Airway epithelial cell (primary cell): ENCODE data around the gene TBC1D3B. TPM values are rescaled to one million over a fixed set of nuclear protein-coding genes. Genes with fewer than 3 reads are reported as not detected.

Experiments
- total RNA-seq: library from RNA; depleted of rRNA; stranded (reverse); fragments of >200 nt; gene quantifications from 2 replicates; pipeline ENCODE4 v1.2.3, GENCODE V29; 2015

The TBC1D3B gene
- 0.88 and 2.5 TPM in 2 replicates for total RNA-seq

GRCh38 chr17:36176536-36176935, at the start of gene TBC1D3B:
TSS of gene TBC1D3B (minus strand) at chr17:36176636. CDS start at chr17:36175050, 1,586 bp downstream.

DNA sequence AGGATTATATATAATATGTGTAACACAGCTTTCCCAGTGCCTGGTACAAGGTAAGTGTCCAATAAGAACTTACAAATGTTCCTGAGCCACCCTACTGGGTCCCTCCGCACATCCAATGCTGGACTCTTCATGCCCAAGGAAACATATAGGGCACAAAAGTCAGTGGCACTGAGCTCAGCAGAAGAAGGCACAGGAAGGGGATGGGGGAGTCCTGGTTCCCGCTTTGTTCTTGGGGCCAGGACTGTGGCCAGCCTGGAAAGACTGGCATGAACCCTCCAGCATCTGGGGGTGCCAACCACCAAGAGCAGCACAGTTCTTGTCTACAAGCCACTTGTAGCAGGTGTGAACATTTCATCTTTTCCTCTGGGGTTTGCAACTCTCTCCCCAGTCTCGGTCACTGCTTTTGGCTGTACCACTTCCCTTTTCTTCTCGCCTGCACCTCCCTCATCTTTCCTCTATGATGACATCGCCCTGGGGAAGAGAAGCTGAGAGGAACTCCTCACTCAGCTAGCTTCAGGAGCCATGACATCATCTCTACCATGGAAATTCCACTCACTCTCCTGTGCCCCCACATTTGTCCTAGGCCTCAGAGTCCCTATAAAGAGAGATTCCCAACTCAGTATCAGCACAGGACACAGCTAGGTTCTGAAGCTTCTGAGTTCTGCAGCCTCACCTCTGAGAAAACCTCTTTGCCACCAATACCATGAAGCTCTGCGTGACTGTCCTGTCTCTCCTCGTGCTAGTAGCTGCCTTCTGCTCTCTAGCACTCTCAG, 34.2 kb upstream of the TBC1D3B start, which contains the start of gene CCL4L2:
Gene CCL4L2, plus strand, starts transcription at position 625 of the 773 bp plus-strand sequence.

Other genes starting within 250 kb of the TBC1D3B start
- 3.1 and 4.6 TPM in 2 replicates for gene RDM1, start 245.9 kb downstream of the TBC1D3B start, total RNA-seq
- not detected in 2 replicates for gene LYZL6, start 232.9 kb downstream of the TBC1D3B start, total RNA-seq
- not detected in 2 replicates for gene CCL16, start 195.1 kb downstream of the TBC1D3B start, total RNA-seq
- gene CCL14, start 189.9 kb downstream of the TBC1D3B start, total RNA-seq = not detected in 2 replicates
- gene CCL15, start 175.1 kb downstream of the TBC1D3B start, total RNA-seq = not detected in 2 replicates
- not detected in 2 replicates for gene CCL23, start 158.7 kb downstream of the TBC1D3B start, total RNA-seq
- not detected in 2 replicates for gene CCL18, start 112.4 kb downstream of the TBC1D3B start, total RNA-seq
- gene CCL3, start 86.5 kb downstream of the TBC1D3B start, total RNA-seq = not detected in 2 replicates
- not detected in 2 replicates for gene CCL4, start 72.8 kb downstream of the TBC1D3B start, total RNA-seq
- gene CCL3L1, start 20.1 kb upstream of the TBC1D3B start, total RNA-seq = not detected in 2 replicates
- gene CCL4L2, start 34.4 kb upstream of the TBC1D3B start, total RNA-seq = not detected in 2 replicates
- 0.28 TPM in 1 of 2 replicates, not detected in the other for gene TBC1D3I, start 87.9 kb upstream of the TBC1D3B start, total RNA-seq
- not detected in 2 replicates for gene TBC1D3G, start 147.2 kb upstream of the TBC1D3B start, total RNA-seq
- gene TBC1D3H, start 211.8 kb upstream of the TBC1D3B start, total RNA-seq = not detected in 2 replicates